ENCODE results near the gene LHX1.

DNA sequence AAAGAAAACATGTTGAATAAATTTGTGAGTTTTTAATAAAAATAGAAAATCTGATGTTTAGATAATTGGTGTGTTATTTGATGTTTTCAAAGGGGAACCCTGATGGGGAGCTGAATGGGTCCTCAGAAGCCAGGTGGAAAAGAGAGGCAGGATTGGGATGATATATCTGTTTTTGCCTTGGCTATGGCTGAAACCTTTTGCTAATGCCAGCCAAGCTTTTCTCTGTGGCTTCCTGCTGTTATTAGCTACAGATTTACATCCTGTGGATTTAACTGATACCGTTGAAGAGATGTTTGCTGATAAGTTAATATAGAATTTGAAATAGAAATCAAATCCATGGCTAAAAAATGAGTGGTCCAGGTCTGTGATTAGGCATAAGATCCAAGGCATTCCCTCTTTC, 7.3 kb downstream of the LHX1 start:
- TF ChIP-seq, protein P1, sequence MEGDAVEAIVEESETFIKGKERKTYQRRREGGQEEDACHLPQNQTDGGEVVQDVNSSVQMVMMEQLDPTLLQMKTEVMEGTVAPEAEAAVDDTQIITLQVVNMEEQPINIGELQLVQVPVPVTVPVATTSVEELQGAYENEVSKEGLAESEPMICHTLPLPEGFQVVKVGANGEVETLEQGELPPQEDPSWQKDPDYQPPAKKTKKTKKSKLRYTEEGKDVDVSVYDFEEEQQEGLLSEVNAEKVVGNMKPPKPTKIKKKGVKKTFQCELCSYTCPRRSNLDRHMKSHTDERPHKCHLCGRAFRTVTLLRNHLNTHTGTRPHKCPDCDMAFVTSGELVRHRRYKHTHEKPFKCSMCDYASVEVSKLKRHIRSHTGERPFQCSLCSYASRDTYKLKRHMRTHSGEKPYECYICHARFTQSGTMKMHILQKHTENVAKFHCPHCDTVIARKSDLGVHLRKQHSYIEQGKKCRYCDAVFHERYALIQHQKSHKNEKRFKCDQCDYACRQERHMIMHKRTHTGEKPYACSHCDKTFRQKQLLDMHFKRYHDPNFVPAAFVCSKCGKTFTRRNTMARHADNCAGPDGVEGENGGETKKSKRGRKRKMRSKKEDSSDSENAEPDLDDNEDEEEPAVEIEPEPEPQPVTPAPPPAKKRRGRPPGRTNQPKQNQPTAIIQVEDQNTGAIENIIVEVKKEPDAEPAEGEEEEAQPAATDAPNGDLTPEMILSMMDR (IDR thresholded peaks at IDR 0.05): no peak
- TF ChIP-seq EP300 (IDR thresholded peaks at IDR 0.05) (no peak), POLR2A (IDR thresholded peaks at IDR 0.05) (no peak)
